GM18858 (cell line): ENCODE measurements around the gene KRT86.
"Not testable (repeated sequence)": the region's sequence is repeated elsewhere in the genome, so short reads cannot be mapped to it uniquely, and the experiment has no call there.

Source experiments
- ATAC-seq: cut with Tn5 transposase; IDR thresholded peaks from one replicate; pipeline ENCODE4 v1.9.1; 2021; ENCODE audit not compliant: unreplicated experiment

KRT86 gene

GRCh38 chr12:52312086-52312485 lies 37.6 kb downstream of the KRT86 start:
- ATAC-seq: no peak

GRCh38 chr12:52313461-52313860 lies 39.0 kb downstream of the KRT86 start:
- no peak for ATAC-seq

- no peak for ATAC-seq
These were observed 39.5 kb downstream of the KRT86 start for GRCh38 chr12:52313926-52314325.

- ATAC-seq: no peak
These were observed 40.1 kb downstream of the KRT86 start for GRCh38 chr12:52314511-52314910.

- not testable (repeated sequence) for ATAC-seq
These were observed 41.3 kb downstream of the KRT86 start for GRCh38 chr12:52315721-52316120.

- ATAC-seq: no peak
These were observed 41.8 kb downstream of the KRT86 start for GRCh38 chr12:52316290-52316689.

GRCh38 chr12:52316701-52317100 lies 42.3 kb downstream of the KRT86 start:
- no peak for ATAC-seq

- no peak for ATAC-seq
These were observed 43.1 kb downstream of the KRT86 start for GRCh38 chr12:52317468-52318052.

- ATAC-seq: no peak
These were observed 44.0 kb downstream of the KRT86 start for GRCh38 chr12:52318241-52318990.

- no peak for ATAC-seq
These were observed 44.7 kb downstream of the KRT86 start for GRCh38 chr12:52319097-52319496.

- ATAC-seq: no peak
These were observed 46.4 kb downstream of the KRT86 start, which contains the start of gene KRT83 for GRCh38 chr12:52320784-52321400. TSS of gene KRT83 (minus strand) at chr12:52321398. CDS start at chr12:52321335, 63 bp downstream.

GRCh38 chr12:52321418-52321817 lies 47.0 kb downstream of the KRT86 start:
- ATAC-seq: no peak

GRCh38 chr12:52322069-52322468 lies 47.6 kb downstream of the KRT86 start:
- ATAC-seq: no peak

- no peak for ATAC-seq
These were observed 48.6 kb downstream of the KRT86 start for GRCh38 chr12:52323001-52323400.

- no peak for ATAC-seq
These were observed 49.1 kb downstream of the KRT86 start for GRCh38 chr12:52323416-52324152.

- no peak for ATAC-seq
These were observed 49.7 kb downstream of the KRT86 start for GRCh38 chr12:52324153-52324444.

GRCh38 chr12:52327052-52327829 lies 52.8 kb downstream of the KRT86 start:
- peak; percentile 92 for ATAC-seq

GRCh38 chr12:52327830-52328500 lies 53.5 kb downstream of the KRT86 start:
- ATAC-seq: no peak

GRCh38 chr12:52331039-52331438 lies 56.6 kb downstream of the KRT86 start:
- ATAC-seq: no peak

- ATAC-seq: no peak
These were observed 57.4 kb downstream of the KRT86 start for GRCh38 chr12:52331833-52332232.
